Liver (tissue), 3 donors: Measurements from ENCODE around the gene ARAP1.

ENCODE experiments used
- EGR1 ChIP-seq, 2 donors: IDR thresholded peaks; 2 replicates each; pipeline ENCODE4 v1.6.1; 2016 to 2018; ENCODE audit warnings: antibody characterized with exemption in 2 of 2, low read depth in 2 of 2
- GABPA ChIP-seq, 2 donors: IDR thresholded peaks in 1 of 2; conservative IDR thresholded peaks in 1 of 2; 2 replicates each; pipeline ENCODE4 v1.6.1; 2016; ENCODE audit warnings: antibody characterized with exemption in 2 of 2, mild to moderate bottlenecking in 1 of 2, moderate library complexity in 1 of 2
- HNF4A ChIP-seq, 2 donors: conservative IDR thresholded peaks; 2 replicates each; pipeline ENCODE4 v1.6.1; 2016; ENCODE audit warnings: antibody characterized with exemption in 2 of 2, mild to moderate bottlenecking in 2 of 2
- MAX ChIP-seq: IDR thresholded peaks from 2 replicates; pipeline ENCODE4 v1.6.1; 2016; ENCODE audit warnings: antibody characterized with exemption
- RAD21 ChIP-seq, 2 donors: IDR thresholded peaks; 2 replicates each; pipeline ENCODE4 v1.6.1; 2016; ENCODE audit warnings: antibody characterized with exemption in 2 of 2, mild to moderate bottlenecking in 2 of 2
- REST ChIP-seq: IDR thresholded peaks from 2 replicates; pipeline ENCODE4 v1.6.1; 2016; ENCODE audit warnings: antibody characterized with exemption, mild to moderate bottlenecking
- TAF1 ChIP-seq: conservative IDR thresholded peaks from 2 replicates; pipeline ENCODE4 v1.6.1; 2016; ENCODE audit warnings: antibody characterized with exemption, mild to moderate bottlenecking
- TF ChIP-seq, protein P1 (sequence below): fragments of 150-350 bp; IDR thresholded peaks from 2 replicates; pipeline ENCODE4 v1.5.1; 2017; ENCODE audit warnings: improper control_type of control experiment, low read depth, low read length; ENCODE audit not compliant: missing input control
- TF ChIP-seq, protein P2 (sequence below): IDR thresholded peaks from 2 replicates; pipeline ENCODE4 v1.6.1; 2016; ENCODE audit warnings: antibody characterized with exemption
- donor health status: healthy.
- donor health status: healthy.

DNA sequence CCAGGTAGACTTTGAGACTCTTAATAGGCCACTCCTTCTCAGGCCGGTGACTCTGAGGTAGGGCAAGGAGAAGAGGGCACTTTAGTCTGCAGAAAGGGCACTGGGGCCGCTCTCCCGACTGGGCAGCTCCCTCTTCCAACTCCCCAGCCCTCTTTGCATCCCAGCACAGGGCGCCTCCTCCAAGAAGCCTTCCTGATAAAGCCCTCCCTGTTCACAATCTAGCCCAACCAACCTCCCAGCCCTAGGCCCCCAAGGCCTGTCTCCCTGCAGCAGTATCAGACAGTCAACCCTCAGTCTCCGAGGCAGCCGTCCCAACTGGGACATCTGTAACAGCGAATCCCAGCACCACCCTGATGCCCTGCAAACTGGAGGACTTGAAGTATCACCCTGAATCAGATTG, 63.7 kb downstream of the ARAP1 start:
- TF ChIP-seq, protein P1, sequence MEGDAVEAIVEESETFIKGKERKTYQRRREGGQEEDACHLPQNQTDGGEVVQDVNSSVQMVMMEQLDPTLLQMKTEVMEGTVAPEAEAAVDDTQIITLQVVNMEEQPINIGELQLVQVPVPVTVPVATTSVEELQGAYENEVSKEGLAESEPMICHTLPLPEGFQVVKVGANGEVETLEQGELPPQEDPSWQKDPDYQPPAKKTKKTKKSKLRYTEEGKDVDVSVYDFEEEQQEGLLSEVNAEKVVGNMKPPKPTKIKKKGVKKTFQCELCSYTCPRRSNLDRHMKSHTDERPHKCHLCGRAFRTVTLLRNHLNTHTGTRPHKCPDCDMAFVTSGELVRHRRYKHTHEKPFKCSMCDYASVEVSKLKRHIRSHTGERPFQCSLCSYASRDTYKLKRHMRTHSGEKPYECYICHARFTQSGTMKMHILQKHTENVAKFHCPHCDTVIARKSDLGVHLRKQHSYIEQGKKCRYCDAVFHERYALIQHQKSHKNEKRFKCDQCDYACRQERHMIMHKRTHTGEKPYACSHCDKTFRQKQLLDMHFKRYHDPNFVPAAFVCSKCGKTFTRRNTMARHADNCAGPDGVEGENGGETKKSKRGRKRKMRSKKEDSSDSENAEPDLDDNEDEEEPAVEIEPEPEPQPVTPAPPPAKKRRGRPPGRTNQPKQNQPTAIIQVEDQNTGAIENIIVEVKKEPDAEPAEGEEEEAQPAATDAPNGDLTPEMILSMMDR, result no peak
- TF ChIP-seq EGR1 (IDR thresholded peaks at IDR 0.05; ENCODE audit: low read depth in 2 of 2), result no peak
- TF ChIP-seq MAX, result no peak
- no peak for TF ChIP-seq HNF4A (conservative IDR thresholded peaks at IDR 0.05)
- TF ChIP-seq RAD21 (IDR thresholded peaks at IDR 0.05), result no peak
- TF ChIP-seq, protein P2, sequence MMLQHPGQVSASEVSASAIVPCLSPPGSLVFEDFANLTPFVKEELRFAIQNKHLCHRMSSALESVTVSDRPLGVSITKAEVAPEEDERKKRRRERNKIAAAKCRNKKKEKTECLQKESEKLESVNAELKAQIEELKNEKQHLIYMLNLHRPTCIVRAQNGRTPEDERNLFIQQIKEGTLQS, result no peak
- no peak for TF ChIP-seq TAF1
- TF ChIP-seq REST, result no peak
- no peak for TF ChIP-seq GABPA (IDR thresholded peaks at IDR 0.05 in 1 of 2, conservative IDR thresholded peaks at IDR 0.05 in 1 of 2)
